Body of pancreas (tissue), 4 donors: ENCODE results near the gene TAC3. TPM values are rescaled to one million over a fixed set of nuclear protein-coding genes. Genes with fewer than 3 reads are reported as not detected.

Experiments used
- ATAC-seq: fragments of 150-250 bp; one replicate; pipeline ENCODE4 v1.9.1; 2016
- DNase-seq, 4 donors: peaks; one replicate each; pipeline ENCODE4 v3.0.0-alpha.2; 2019
- H3K27ac ChIP-seq, 4 donors: fragments of 200-600 bp; sonication (generic); 1 replicate in 3 of 4; 2 replicates in 1 of 4; pipeline versions ENCODE4 v1.5.1 to v1.6.1; 2016 to 2019; ENCODE audit warnings: mild to moderate bottlenecking in 1 of 4, mixed read lengths in 1 of 4, moderate library complexity in 1 of 4
- H3K27me3 ChIP-seq, 2 donors: fragments of 200-600 bp; sonication (generic); one replicate each; pipeline ENCODE4 v1.6.0; 2016; ENCODE audit warnings: mild to moderate bottlenecking in 1 of 2
- H3K36me3 ChIP-seq, 2 donors: fragments of 200-600 bp; sonication (generic); replicated peaks in 1 of 2; 2 replicates each; pipeline ENCODE4 v1.5.1; 2016; ENCODE audit warnings: low read depth in 2 of 2; ENCODE audit not compliant: insufficient read depth in 1 of 2
- H3K4me1 ChIP-seq: fragments of 200-600 bp; sonication (generic); one replicate; pipeline ENCODE4 v1.6.0; 2016
- H3K4me3 ChIP-seq, 2 donors: fragments of 200-600 bp; sonication (generic); 1 replicate in 1 of 2; 2 replicates in 1 of 2; pipeline ENCODE4 v1.5.1; 2016 to 2019
- H3K9me3 ChIP-seq, 3 donors: fragments of 200-600 bp; sonication (generic); 1 replicate in 2 of 3; 2 replicates in 1 of 3; pipeline ENCODE4 v1.5.1; 2016
- POLR2A ChIP-seq, 3 donors: fragments of 450-650 bp; IDR thresholded peaks; one replicate each; pipeline ENCODE4 v1.6.1; 2016; ENCODE audit warnings: antibody characterized with exemption in 3 of 3, mild to moderate bottlenecking in 2 of 3
- WGBS, 2 donors: methylation state at CpG; one replicate each; pipeline ENCODE4 v1.1.5; 2017; 5-methylcytosine and 5-hydroxymethylcytosine counted together
- intact Hi-C: fragments of 100-400 bp; cut with DNase I; formaldehyde crosslinking; loops from one replicate; pipeline ENCODE4 v1.15.1; 2023
- total RNA-seq, 2 donors: library from RNA; depleted of rRNA; stranded (reverse); fragments of >200 nt; gene quantifications; one replicate each; pipeline ENCODE4 v1.1.0, GENCODE V29; 2016
- TF ChIP-seq, protein P1 (sequence below), 7 experiments: fragments of 450-650 bp in 4 of 7; fragments of 200-600 bp in 3 of 7; sonication (generic) in 3 of 7; IDR thresholded peaks; one replicate each; pipeline ENCODE4 v1.5.1; 2016 to 2019; ENCODE audit warnings: antibody characterized with exemption in 7 of 7

TAC3 gene
- total RNA-seq, 2 donors from 2014 or later, result not detected

DNA sequence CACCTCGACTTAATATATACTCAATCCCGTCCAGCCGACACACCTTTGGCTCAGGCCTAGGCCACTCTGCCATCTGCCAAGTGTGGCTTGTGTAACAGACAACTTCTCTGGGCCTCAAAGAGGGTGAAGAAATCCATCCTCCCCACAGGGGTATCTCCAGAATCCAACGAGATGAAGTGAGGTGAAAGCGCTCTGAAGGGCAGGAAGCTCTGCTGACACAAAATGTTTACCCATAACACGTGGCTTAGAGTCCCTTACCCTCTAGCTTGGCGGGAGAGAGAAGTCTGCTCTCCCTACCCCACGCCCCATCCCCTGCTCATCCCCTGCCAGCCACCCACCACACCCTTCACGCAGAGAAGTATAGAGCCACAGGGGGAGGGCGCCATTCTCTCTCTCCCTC lies 23.0 kb downstream of the TAC3 start:
- TF ChIP-seq POLR2A (IDR thresholded peaks at IDR 0.05), result no peak
- TF ChIP-seq, protein P1, sequence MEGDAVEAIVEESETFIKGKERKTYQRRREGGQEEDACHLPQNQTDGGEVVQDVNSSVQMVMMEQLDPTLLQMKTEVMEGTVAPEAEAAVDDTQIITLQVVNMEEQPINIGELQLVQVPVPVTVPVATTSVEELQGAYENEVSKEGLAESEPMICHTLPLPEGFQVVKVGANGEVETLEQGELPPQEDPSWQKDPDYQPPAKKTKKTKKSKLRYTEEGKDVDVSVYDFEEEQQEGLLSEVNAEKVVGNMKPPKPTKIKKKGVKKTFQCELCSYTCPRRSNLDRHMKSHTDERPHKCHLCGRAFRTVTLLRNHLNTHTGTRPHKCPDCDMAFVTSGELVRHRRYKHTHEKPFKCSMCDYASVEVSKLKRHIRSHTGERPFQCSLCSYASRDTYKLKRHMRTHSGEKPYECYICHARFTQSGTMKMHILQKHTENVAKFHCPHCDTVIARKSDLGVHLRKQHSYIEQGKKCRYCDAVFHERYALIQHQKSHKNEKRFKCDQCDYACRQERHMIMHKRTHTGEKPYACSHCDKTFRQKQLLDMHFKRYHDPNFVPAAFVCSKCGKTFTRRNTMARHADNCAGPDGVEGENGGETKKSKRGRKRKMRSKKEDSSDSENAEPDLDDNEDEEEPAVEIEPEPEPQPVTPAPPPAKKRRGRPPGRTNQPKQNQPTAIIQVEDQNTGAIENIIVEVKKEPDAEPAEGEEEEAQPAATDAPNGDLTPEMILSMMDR (IDR thresholded peaks at IDR 0.05), result no peak
- Histone ChIP-seq H3K27me3 (no peaks in the 10 kb centered on the region), H3K4me1 (no peaks in the 10 kb centered on the region), H3K9me3 (no peaks in the 10 kb centered on the region), H3K4me3 (no peak overlapping the region), H3K27ac (no peak overlapping the region), H3K36me3 (no peaks in the 10 kb centered on the region)
- intact Hi-C loops, result loop anchor here (5.0 kb wide), 1 partner anchor 231 kb away; the partner anchor contains the start of gene HSD17B6
- no peak for DNase-seq
- ATAC-seq, result no peak
- 70 to 81% methylated on average over 10 of the region's 10 CpGs for WGBS, 2 donors

DNA sequence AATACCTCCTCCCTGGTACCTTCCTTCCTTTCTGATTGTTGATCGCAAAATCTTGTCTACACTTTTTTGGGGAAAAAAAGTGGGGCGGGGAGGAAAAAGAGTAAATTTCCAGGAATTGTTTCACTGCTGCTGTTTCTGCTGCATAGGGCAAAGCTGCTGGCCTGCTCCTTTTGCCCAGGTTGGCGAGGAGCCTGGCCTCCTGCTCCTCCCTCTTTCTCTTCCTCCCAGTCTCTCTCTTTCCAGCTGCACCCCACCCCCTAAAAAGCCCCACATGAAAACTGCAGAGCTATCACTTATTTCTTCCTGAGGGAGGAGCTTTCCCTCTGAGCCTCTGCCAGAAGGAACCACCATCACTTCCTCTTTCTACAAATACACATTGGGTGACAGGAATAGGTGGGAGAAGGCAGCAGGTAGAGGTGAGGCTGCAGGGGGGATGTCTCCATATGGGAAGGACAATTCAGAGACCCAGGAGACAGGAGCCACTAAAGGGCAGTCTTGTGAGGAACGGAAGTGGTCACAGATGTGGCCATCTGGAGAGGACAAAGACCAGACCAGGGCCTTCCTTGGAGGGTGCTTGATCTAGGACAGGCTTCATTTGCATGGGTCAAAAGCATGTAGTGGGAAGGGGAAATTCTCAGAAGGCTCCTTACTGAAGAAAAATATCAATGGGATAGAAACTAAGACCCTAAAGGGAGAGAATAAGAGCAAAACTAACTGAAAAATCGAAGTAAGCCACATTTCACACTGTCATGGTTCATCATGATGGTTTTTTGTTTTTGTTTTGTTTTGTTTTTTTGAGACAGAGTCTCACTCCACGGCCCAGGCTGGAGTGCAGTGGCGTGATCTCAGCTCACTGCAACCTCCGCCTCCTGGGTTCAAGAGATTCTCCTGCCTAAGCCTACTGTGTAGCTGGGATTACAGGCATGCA lies 24.7 kb downstream of the TAC3 start:
- H3K4me1 ChIP-seq, result no peaks in the 10 kb centered on the region
- ATAC-seq, result no peak

DNA sequence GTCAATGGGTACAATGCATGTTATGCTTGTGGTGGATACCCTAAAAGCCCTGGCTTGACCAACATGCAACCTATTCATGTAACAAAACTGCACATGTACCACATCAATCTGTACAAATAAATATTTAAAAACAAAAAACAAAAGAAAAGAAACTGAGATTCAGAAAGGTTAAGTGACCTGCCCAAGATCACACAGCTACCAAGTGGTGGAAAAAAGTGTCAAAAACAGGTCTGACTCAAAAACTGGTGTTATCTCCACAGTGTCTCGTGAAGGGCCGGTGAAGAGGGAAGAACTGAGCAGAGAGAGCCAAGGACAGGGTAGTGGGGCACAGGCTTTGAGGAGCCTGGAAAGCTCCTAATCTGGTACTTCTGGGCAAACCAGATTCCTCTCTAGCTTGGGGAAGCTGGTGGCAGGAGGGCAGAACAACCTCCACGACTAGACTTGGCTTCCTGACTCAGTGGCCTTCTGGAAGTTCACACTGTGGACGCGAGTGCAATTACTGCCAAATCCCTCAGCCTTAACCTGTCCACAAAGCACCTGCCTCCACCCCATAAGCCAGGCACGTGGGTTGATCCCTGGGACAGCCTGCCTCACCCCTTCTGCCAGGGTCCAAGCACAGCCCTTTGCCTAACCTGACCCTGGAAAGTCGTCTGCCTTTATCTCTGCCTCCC lies 25.5 kb downstream of the TAC3 start:
- Histone ChIP-seq H3K4me1 (no peaks in the 10 kb centered on the region), H3K4me3 (no peak overlapping the region), H3K9me3 (no peaks in the 10 kb centered on the region), H3K36me3 (no peaks in the 10 kb centered on the region), H3K27ac (no peak overlapping the region), H3K27me3 (no peaks in the 10 kb centered on the region)
- TF ChIP-seq, protein P1 (IDR thresholded peaks at IDR 0.05), result no peak
- TF ChIP-seq POLR2A (IDR thresholded peaks at IDR 0.05), result no peak
- 40 to 42% methylated on average over 7 of the region's 7 CpGs for WGBS, 2 donors
- intact Hi-C loops, result loop anchor here (5.0 kb wide), 1 partner anchor 228 kb away; the partner anchor contains the start of gene HSD17B6
- DNase-seq (no peak), ATAC-seq (no peak)

More for the DNA sequence above, 24.7 kb downstream of the TAC3 start:
- peak in 1 of 4 donors; percentile 51 for DNase-seq
- Histone ChIP-seq H3K9me3 (no peaks in the 10 kb centered on the region), H3K36me3 (no peaks in the 10 kb centered on the region), H3K27me3 (no peaks in the 10 kb centered on the region), H3K27ac (peak overlapping the region in 1 of 4 donors; percentile 26), H3K4me3 (no peak overlapping the region)
- WGBS, 2 donors, result 66% methylated on average over 8 of the region's 8 CpGs
- intact Hi-C loops, result loop anchor here (5.0 kb wide), 1 partner anchor 229 kb away; the partner anchor contains the start of gene HSD17B6
- no peak for TF ChIP-seq POLR2A (IDR thresholded peaks at IDR 0.05)
- TF ChIP-seq, protein P1 (IDR thresholded peaks at IDR 0.05), result no peak

DNA sequence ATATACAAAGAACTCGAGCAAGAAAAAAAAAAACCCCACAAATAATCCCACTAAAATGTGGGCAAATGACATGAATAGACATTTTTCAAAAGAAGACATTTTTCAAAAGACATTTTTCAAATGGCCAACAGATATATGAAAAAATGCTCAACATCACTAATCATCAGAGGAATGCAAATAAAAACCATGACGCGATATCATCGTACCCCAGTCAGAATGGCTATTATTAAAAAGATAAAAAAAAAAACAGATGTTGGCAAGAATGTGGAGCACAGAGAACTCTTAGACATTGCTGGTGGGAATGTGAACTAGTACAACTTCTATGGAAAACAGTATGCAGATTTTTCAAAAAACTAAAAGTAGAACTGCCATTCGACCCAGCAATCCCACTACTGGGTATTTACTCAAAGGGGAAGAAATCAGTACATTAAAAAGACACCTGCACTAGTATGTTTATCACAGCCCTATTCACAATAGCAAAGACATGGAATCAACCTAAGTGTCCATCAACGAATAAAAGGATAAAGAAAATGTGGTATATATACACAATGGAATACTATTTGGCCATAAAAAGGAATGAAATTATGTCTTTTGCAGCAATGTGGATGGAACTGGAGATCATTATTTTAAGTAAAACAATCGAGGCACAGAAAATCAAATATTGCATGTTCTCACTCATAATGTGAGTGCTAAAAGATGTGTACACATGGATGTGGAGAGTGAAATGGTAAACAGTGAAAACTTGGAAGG lies 26.3 kb downstream of the TAC3 start:
- H3K9me3 ChIP-seq, result no peaks in the 10 kb centered on the region
- ATAC-seq, result no peak
- WGBS, 2 donors, result 50 to 57% methylated on average over 7 of the region's 7 CpGs
- no peaks in the 10 kb centered on the region for H3K4me1 ChIP-seq
- H3K27me3 ChIP-seq, result no peaks in the 10 kb centered on the region
- H3K27ac ChIP-seq, result no peak overlapping the region
- no peaks in the 10 kb centered on the region for H3K36me3 ChIP-seq
- TF ChIP-seq, protein P1 (IDR thresholded peaks at IDR 0.05), result no peak
- no peak for TF ChIP-seq POLR2A (IDR thresholded peaks at IDR 0.05)
- intact Hi-C loops, result loop anchor here (5.0 kb wide), 1 partner anchor 228 kb away; the partner anchor contains the start of gene HSD17B6
- no peak for DNase-seq
- H3K4me3 ChIP-seq, result no peak overlapping the region
